Adipose tissue (tissue), 3 donors: Measurements from ENCODE around the gene MYO1B. TPM values are rescaled to one million over a fixed set of nuclear protein-coding genes. Genes with fewer than 3 reads are reported as not detected.
"Not testable (repeated sequence)": the region's sequence is repeated elsewhere in the genome, so short reads cannot be mapped to it uniquely, and the experiment has no call there.

Source experiments
- H3K27ac ChIP-seq: one replicate; pipeline ENCODE4 v1.5.1; 2013; ENCODE audit warnings: low read depth, low read length
- WGBS, 3 donors: extraction: QIAGEN DNeasy Blood & Tissue Kit; methylation state at CpG; one replicate each; pipeline ENCODE4 v1.1.7; 2013; 5-methylcytosine and 5-hydroxymethylcytosine counted together
- polyA plus RNA-seq, 3 donors: library from polyadenylated mRNA; stranded (reverse); fragments of 200-250 nt; gene quantifications; one replicate each; pipeline ENCODE4 v1.2.3, GENCODE V29; 2013
- donor health status: healthy with polysubstance abuse.
- donor health status: Bipolar disorder and iron deficiency.
- donor health status: healthy.

Gene MYO1B
- polyA plus RNA-seq, 3 donors: 18.4 to 29.1 (median 20.8) TPM

- H3K27ac ChIP-seq: no peak overlapping the region
- 55 to 67% (median 65%) methylated on average over 3 of the region's 3 CpGs for WGBS, 3 donors
These were observed 198.2 kb downstream of the MYO1B start for GRCh38 chr2:191443446-191443845.

- no peak overlapping the region for H3K27ac ChIP-seq
- WGBS, 3 donors: 20 to 72% (median 63%) methylated on average over 2 of the region's 2 CpGs
These were observed 201.7 kb downstream of the MYO1B start for GRCh38 chr2:191446910-191447309.

- no peak overlapping the region for H3K27ac ChIP-seq
- WGBS, 3 donors: 80 to 96% (median 89%) methylated on average over 5 of the region's 5 CpGs
These were observed 205.9 kb downstream of the MYO1B start for GRCh38 chr2:191451116-191451515.

GRCh38 chr2:191452065-191452464 is 206.9 kb downstream of the MYO1B start:
- WGBS, 3 donors: 88 to 91% (median 90%) methylated on average over 3 of the region's 3 CpGs
- H3K27ac ChIP-seq: no peak overlapping the region

DNA sequence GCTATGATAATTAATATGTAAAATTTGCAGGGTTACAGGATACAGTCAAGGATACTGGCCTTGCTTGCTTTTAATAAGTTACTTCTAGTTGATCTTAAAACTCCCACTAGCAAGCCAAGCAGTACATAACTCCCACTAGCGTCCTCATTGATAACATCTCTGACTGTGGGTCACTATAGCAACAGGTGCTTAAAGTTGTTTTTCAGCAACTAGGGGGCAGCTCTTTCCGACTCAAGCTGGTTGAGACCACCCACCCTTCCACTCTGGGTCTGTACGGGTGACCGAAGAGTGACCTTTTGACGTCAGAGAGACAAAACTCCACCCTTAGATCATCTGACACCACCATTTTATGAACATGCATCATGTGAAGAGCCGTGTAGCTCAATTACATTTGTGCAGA is 208.6 kb downstream of the MYO1B start:
- 85 to 87% (median 87%) methylated on average over 6 of the region's 6 CpGs for WGBS, 3 donors
- no peak overlapping the region for H3K27ac ChIP-seq

DNA sequence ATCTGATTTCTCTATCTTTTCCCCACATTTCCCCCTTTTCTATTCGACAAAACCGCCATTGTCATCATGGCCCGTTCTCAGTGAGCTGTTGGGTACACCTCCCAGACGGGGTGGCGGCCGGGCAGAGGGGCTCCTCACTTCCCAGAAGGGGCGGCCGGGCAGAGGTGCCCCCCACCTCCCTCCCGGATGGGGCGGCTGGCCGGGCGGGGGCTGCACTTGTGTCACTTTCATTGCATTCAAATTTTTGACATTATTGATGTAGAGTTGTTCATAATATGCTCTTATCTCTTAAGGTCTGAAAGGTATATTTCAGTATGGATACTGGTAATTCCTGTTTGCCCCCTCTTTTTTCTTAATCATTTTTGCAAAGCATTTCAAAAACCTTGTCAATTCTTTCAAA is 211.3 kb downstream of the MYO1B start:
- H3K27ac ChIP-seq: not testable (repeated sequence)
- 94 to 100% (median 99%) methylated on average over 6 of the region's 12 CpGs for WGBS, 3 donors

GRCh38 chr2:191459158-191459557 is 214.0 kb downstream of the MYO1B start:
- H3K27ac ChIP-seq: no peak overlapping the region

- 41 to 96% (median 87%) methylated on average over 3 of the region's 3 CpGs for WGBS, 3 donors
- H3K27ac ChIP-seq: no peak overlapping the region
These were observed 217.2 kb downstream of the MYO1B start for GRCh38 chr2:191462370-191462769.

DNA sequence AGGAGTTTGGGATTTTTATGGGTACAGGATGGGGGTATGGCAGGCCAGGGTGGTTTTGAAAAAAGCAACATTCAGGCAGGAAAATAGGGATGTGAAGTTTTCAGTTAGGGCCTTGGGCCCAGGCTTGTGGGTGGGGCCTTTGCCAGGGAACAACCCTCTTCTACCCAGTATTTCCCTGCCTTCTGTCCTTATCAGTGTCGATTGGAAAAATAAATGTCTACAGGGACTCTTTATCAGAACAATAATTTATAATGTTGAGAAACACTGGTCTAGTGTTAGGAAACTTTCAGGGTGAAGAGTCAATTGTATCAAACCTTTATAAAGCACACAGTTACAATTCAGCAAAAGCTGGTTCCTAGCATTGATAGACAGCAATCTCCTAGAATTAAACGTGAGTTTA is 218.6 kb downstream of the MYO1B start:
- WGBS, 3 donors: 17 to 64% (median 57%) methylated on average over 2 of the region's 2 CpGs
- no peak overlapping the region for H3K27ac ChIP-seq

DNA sequence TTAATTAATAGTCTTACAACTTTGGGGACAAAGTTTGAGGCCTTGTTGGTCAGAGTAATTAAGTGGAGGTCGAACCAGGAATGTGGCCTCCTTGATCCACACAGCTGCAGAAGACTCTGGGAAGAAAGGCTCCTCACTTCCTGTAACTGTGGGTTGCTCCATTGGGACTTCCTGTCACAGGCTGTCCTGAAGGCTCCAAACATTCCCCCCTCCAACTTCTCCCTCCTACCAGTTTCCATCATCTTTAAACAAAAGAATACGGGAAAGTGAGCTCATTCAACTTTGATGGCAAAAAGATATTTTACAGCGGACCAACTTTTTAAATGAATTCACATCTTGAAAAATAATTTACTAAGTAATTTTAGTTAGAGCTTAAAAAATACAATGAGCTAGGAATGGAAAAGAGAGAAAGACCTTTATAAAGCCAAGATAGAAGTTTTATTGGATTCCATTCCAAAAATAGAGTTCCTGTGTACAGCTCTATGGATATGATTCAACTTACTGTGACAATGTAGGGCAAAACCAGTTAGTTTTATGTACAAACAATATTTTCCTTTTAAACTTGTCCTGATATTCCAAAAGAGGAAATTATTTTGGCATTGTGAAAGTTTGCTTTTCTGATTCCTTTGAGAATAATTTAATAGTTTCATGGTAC is 220.7 kb downstream of the MYO1B start:
- WGBS, 3 donors: 60 to 79% (median 72%) methylated on average over 3 of the region's 3 CpGs
- H3K27ac ChIP-seq: no peak overlapping the region

GRCh38 chr2:191467113-191467512 is 221.9 kb downstream of the MYO1B start:
- no peak overlapping the region for H3K27ac ChIP-seq
- 54 to 87% (median 86%) methylated on average over 5 of the region's 5 CpGs for WGBS, 3 donors

- H3K27ac ChIP-seq: no peak overlapping the region
These were observed 225.1 kb downstream of the MYO1B start for GRCh38 chr2:191470306-191470705.

GRCh38 chr2:191474464-191474863 is 229.3 kb downstream of the MYO1B start:
- H3K27ac ChIP-seq: no peak overlapping the region
- WGBS, 3 donors: 24 to 79% (median 32%) methylated on average over 1 of the region's 1 CpG

Other genes with a start within 250 kb of the MYO1B start
- gene STAT1, start 231.2 kb upstream of the MYO1B start, polyA plus RNA-seq: 10 to 100 TPM; 19.9 to 43.8 (median 34.0) TPM
- 1 to 10 TPM in 2 of 3 donors, under 1 TPM in 1; 0.90 to 3.9 (median 1.7) TPM for gene STAT4, start 94.4 kb upstream of the MYO1B start, polyA plus RNA-seq